ENCODE data around the gene ALG14.
"Not testable (repeated sequence)": the region's sequence is repeated elsewhere in the genome, so short reads cannot be mapped to it uniquely, and the experiment has no call there.

DNA sequence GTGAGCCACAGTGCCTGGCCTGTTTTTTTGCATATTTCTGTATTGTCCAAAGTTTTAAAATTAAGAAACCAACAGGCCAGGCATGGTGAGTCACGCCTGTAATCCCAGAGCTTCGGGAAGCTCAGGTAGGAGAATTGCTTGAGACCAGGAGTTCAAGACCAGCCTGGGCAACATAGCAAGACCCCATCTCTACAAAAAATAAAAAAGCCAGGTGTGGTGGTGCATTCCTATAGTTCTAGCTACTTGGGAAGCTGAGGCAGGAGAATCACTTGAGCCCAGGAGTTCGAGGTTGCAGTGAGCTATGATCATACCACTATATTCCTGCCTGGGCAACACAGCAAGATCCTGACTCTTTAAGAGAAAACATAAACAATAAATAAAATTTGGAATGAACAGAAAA lies 25.1 kb downstream of the ALG14 start:
- TF ChIP-seq CTCF (IDR thresholded peaks at IDR 0.05; ENCODE audit: insufficient read depth, low read length, poor library complexity, severe bottlenecking); EZH2phosphoT487 (conservative IDR thresholded peaks at IDR 0.05; ENCODE audit: low read length): not testable (repeated sequence)
